H9 (cell line): ENCODE results near the gene ZBTB8A. TPM values are rescaled to one million over a fixed set of nuclear protein-coding genes. Genes with fewer than 3 reads are reported as not detected.

ENCODE experiments used
- DNase-seq: peaks from one replicate; pipeline ENCODE4 v3.0.0-alpha.2; 2017
- H2AFZ ChIP-seq: one replicate; pipeline ENCODE4 v1.6.1; 2013; ENCODE audit warnings: mild to moderate bottlenecking, low read length, control low read depth, moderate library complexity
- H2AK5ac ChIP-seq: 2 replicates; pipeline ENCODE4 v1.6.1; 2013; ENCODE audit warnings: low read length, control low read depth, mixed read lengths; ENCODE audit not compliant: insufficient read length
- H2BK120ac ChIP-seq: one replicate; pipeline ENCODE4 v1.6.1; 2013; ENCODE audit warnings: low read depth, mild to moderate bottlenecking, low read length, control low read depth, inconsistent platforms; ENCODE audit not compliant: poor library complexity, severe bottlenecking
- H2BK12ac ChIP-seq: 2 replicates; pipeline ENCODE4 v1.6.1; 2013; ENCODE audit warnings: low read length, control low read depth, mixed read lengths, low read depth; ENCODE audit not compliant: insufficient read length
- H2BK15ac ChIP-seq: 2 replicates; pipeline ENCODE4 v1.6.1; 2013; ENCODE audit warnings: low read depth, low read length, control low read depth
- H2BK20ac ChIP-seq: one replicate; pipeline ENCODE4 v1.6.1; 2013; ENCODE audit warnings: low read depth, mild to moderate bottlenecking, low read length, control low read depth, inconsistent platforms; ENCODE audit not compliant: poor library complexity, severe bottlenecking
- H2BK5ac ChIP-seq: 2 replicates; pipeline ENCODE4 v1.6.1; 2013; ENCODE audit warnings: low read length, control low read depth, mixed read lengths; ENCODE audit not compliant: insufficient read length
- H3K14ac ChIP-seq: 2 replicates; pipeline ENCODE4 v1.6.1; 2013; ENCODE audit warnings: low read length, control low read depth; ENCODE audit not compliant: insufficient read depth
- H3K18ac ChIP-seq: 2 replicates; pipeline ENCODE4 v1.6.1; 2013; ENCODE audit warnings: low read depth, mild to moderate bottlenecking, mixed read lengths, low read length, control low read depth; ENCODE audit not compliant: insufficient read length
- H3K23ac ChIP-seq: 2 replicates; pipeline ENCODE4 v1.6.1; 2013; ENCODE audit warnings: low read length, control low read depth, mixed read lengths, low read depth; ENCODE audit not compliant: insufficient read length
- H3K23me2 ChIP-seq: 2 replicates; pipeline ENCODE4 v1.6.1; 2013; ENCODE audit warnings: low read depth, mild to moderate bottlenecking, mixed read lengths, low read length, control low read depth; ENCODE audit not compliant: insufficient read length, poor library complexity, severe bottlenecking
- H3K27ac ChIP-seq: 2 replicates; pipeline ENCODE4 v1.5.1; 2013; ENCODE audit warnings: low read length, control low read depth, mixed read lengths, low read depth; ENCODE audit not compliant: insufficient read length
- H3K27me3 ChIP-seq: 2 replicates; pipeline ENCODE4 v1.6.1; 2013; ENCODE audit warnings: low read length, control low read depth, inconsistent platforms; ENCODE audit not compliant: insufficient read depth
- H3K4ac ChIP-seq: 2 replicates; pipeline ENCODE4 v1.6.1; 2013; ENCODE audit warnings: low read depth, mild to moderate bottlenecking, control low read depth, inconsistent platforms, low read length, moderate library complexity
- H3K4me1 ChIP-seq: 2 replicates; pipeline ENCODE4 v1.6.1; 2013; ENCODE audit warnings: low read length, control low read depth, inconsistent platforms; ENCODE audit not compliant: insufficient read depth
- H3K4me2 ChIP-seq: 2 replicates; pipeline ENCODE4 v1.6.1; 2013; ENCODE audit warnings: low read length, control low read depth, mixed read lengths; ENCODE audit not compliant: insufficient read length, insufficient read depth
- H3K56ac ChIP-seq: 2 replicates; pipeline ENCODE4 v1.6.1; 2013; ENCODE audit warnings: low read depth, mild to moderate bottlenecking, mixed read lengths, low read length, control low read depth; ENCODE audit not compliant: insufficient read length
- H3K79me1 ChIP-seq: 2 replicates; pipeline ENCODE4 v1.6.1; 2013; ENCODE audit warnings: low read depth, mild to moderate bottlenecking, moderate library complexity, low read length, control low read depth, inconsistent platforms; ENCODE audit not compliant: insufficient read depth, poor library complexity, severe bottlenecking
- H3K79me2 ChIP-seq: 2 replicates; pipeline ENCODE4 v1.6.1; 2013; ENCODE audit warnings: low read length, control low read depth, inconsistent platforms; ENCODE audit not compliant: insufficient read depth
- H3K9ac ChIP-seq: 2 replicates; pipeline ENCODE4 v1.6.1; 2013; ENCODE audit warnings: low read length, control low read depth, mixed read lengths; ENCODE audit not compliant: insufficient read length; ENCODE audit errors: extremely low read depth
- H3K9me3 ChIP-seq: one replicate; pipeline ENCODE4 v1.6.1; 2013; ENCODE audit warnings: low read depth, low read length, inconsistent platforms; ENCODE audit not compliant: control insufficient read depth
- H3T11ph ChIP-seq: one replicate; pipeline ENCODE4 v1.6.1; 2013; ENCODE audit warnings: mild to moderate bottlenecking, low read length, control low read depth, inconsistent platforms
- H4K20me1 ChIP-seq: one replicate; pipeline ENCODE4 v1.6.1; 2013; ENCODE audit not compliant: control insufficient read depth, insufficient read length, insufficient read depth
- H4K5ac ChIP-seq: 2 replicates; pipeline ENCODE4 v1.6.1; 2013; ENCODE audit warnings: low read depth, mild to moderate bottlenecking, mixed read lengths, low read length, control low read depth; ENCODE audit not compliant: insufficient read length
- H4K8ac ChIP-seq: replicated peaks from 2 replicates; pipeline ENCODE4 v1.6.1; 2013; ENCODE audit warnings: low read length, control low read depth, mixed read lengths, low read depth; ENCODE audit not compliant: insufficient read length
- H4K91ac ChIP-seq: 2 replicates; pipeline ENCODE4 v1.6.1; 2013; ENCODE audit warnings: low read depth, mild to moderate bottlenecking, moderate library complexity, mixed read lengths, low read length, control low read depth; ENCODE audit not compliant: insufficient read length
- H3K27ac Mint-ChIP-seq, 3 experiments: 2 replicates in 2 of 3; 3 replicates in 1 of 3; pipeline ENCODE4 v1.8.0; 2020 to 2021; ENCODE audit warnings: mixed read lengths in 3 of 3, mild to moderate bottlenecking in 1 of 3, moderate library complexity in 1 of 3
- H3K27me3 Mint-ChIP-seq: 2 replicates; pipeline ENCODE4 v1.8.0; 2021; ENCODE audit warnings: low read depth, mild to moderate bottlenecking, moderate library complexity, mixed read lengths
- H3K36me3 Mint-ChIP-seq, 3 experiments: 2 replicates in 2 of 3; 3 replicates in 1 of 3; pipeline ENCODE4 v1.8.0; 2020 to 2021; ENCODE audit warnings: low read depth in 3 of 3, mixed read lengths in 3 of 3; ENCODE audit not compliant: insufficient read depth in 1 of 3
- H3K4me1 Mint-ChIP-seq, 2 experiments: 2 replicates each; pipeline ENCODE4 v1.8.0; 2020; ENCODE audit warnings: mixed read lengths in 2 of 2
- H3K4me3 Mint-ChIP-seq, 2 experiments: 2 replicates in 1 of 2; 3 replicates in 1 of 2; pipeline ENCODE4 v1.8.0; 2020 to 2021; ENCODE audit warnings: mild to moderate bottlenecking in 2 of 2, mixed read lengths in 2 of 2, moderate library complexity in 1 of 2
- H3K9me3 Mint-ChIP-seq, 2 experiments: 2 replicates in 1 of 2; 3 replicates in 1 of 2; pipeline ENCODE4 v1.8.0; 2020; ENCODE audit warnings: mild to moderate bottlenecking in 2 of 2, mixed read lengths in 2 of 2, moderate library complexity in 1 of 2
- WGBS: extraction: QIAGEN DNeasy Blood & Tissue Kit; methylation state at CpG from one replicate; pipeline ENCODE4 v1.1.7; 2013; ENCODE audit warnings: missing lambda C conversion rate, low lambda C conversion rate, mixed read lengths; ENCODE audit not compliant: insufficient read length; ENCODE audit errors: extremely low coverage; 5-methylcytosine and 5-hydroxymethylcytosine counted together
- total RNA-seq: library from RNA; stranded (reverse); gene quantifications from 2 replicates; pipeline ENCODE4 v1.2.1, GENCODE V29; 2021
- TF ChIP-seq, protein P1 (sequence below): fragments of 200-600 bp; sonication (generic); conservative IDR thresholded peaks from 3 replicates; pipeline ENCODE4 v1.8.0; 2021; ENCODE audit warnings: antibody characterized with exemption, mild to moderate bottlenecking

ZBTB8A gene
- total RNA-seq, 1 experiment from 2014 or later: 11.3 TPM

GRCh38 chr1:32600034-32600433, 60.8 kb downstream of the ZBTB8A start:
- Histone ChIP-seq H4K8ac (no peak overlapping the region), H3K23me2 (no peaks in the 10 kb centered on the region), H3K27ac (no peak overlapping the region), H2BK20ac (no peak overlapping the region), H3K23ac (no peak overlapping the region), H4K5ac (no peak overlapping the region), H3T11ph (no peak overlapping the region), H3K4me1 (no peaks in the 10 kb centered on the region), H3K4me2 (no peak overlapping the region), H2AK5ac (no peak overlapping the region), H3K14ac (no peak overlapping the region), H2BK12ac (no peak overlapping the region), H3K27me3 (no peaks in the 10 kb centered on the region), H2BK15ac (no peak overlapping the region), H4K91ac (no peak overlapping the region), H3K79me1 (no peaks in the 10 kb centered on the region), H3K56ac (no peak overlapping the region), H4K20me1 (no peaks in the 10 kb centered on the region), H3K9ac (no peak overlapping the region), H3K9me3 (no peaks in the 10 kb centered on the region), H2BK120ac (no peak overlapping the region), H3K18ac (no peak overlapping the region), H2BK5ac (no peak overlapping the region), H2AFZ (no peak overlapping the region), H3K4ac (no peak overlapping the region), H3K79me2 (no peaks in the 10 kb centered on the region)
- Mint-ChIP-seq H3K9me3 (no peaks in the 10 kb centered on the region), H3K36me3 (peaks cover 7 to 35% (median 25%) of the 10 kb centered on the region in 3 experiments; a peak in 6 of 7 replicates), H3K27ac (no peak overlapping the region), H3K27me3 (no peaks in the 10 kb centered on the region), H3K4me1 (no peaks in the 10 kb centered on the region), H3K4me3 (no peak overlapping the region)
- TF ChIP-seq, protein P1, sequence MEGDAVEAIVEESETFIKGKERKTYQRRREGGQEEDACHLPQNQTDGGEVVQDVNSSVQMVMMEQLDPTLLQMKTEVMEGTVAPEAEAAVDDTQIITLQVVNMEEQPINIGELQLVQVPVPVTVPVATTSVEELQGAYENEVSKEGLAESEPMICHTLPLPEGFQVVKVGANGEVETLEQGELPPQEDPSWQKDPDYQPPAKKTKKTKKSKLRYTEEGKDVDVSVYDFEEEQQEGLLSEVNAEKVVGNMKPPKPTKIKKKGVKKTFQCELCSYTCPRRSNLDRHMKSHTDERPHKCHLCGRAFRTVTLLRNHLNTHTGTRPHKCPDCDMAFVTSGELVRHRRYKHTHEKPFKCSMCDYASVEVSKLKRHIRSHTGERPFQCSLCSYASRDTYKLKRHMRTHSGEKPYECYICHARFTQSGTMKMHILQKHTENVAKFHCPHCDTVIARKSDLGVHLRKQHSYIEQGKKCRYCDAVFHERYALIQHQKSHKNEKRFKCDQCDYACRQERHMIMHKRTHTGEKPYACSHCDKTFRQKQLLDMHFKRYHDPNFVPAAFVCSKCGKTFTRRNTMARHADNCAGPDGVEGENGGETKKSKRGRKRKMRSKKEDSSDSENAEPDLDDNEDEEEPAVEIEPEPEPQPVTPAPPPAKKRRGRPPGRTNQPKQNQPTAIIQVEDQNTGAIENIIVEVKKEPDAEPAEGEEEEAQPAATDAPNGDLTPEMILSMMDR: no peak
- no peak for DNase-seq
- no CpG with 5 or more reads among the region's 2 CpGs for WGBS
